ENCODE measurements around the gene ANKRD34A. TPM values are rescaled to one million over a fixed set of nuclear protein-coding genes. Genes with fewer than 3 reads are reported as not detected.

Gene ANKRD34A
- total RNA-seq, 1 experiment from 2014 or later: 0.50 TPM

GRCh38 chr1:145956361-145956760, 8.0 kb downstream of the ANKRD34A start:
- Histone ChIP-seq H3K27ac (no peak overlapping the region), H3K79me2 (ENCODE audit: low read depth) (no peaks in the 10 kb centered on the region), H3K9me3 (ENCODE audit: insufficient read depth, low read depth) (no peaks in the 10 kb centered on the region), H3F3A (ENCODE audit: insufficient read depth, low read depth) (0 out of 2 replicates have a peak, but pooled peaks cover 7% of the 10 kb centered on the region), H3K9me2 (ENCODE audit: insufficient read depth) (no peaks in the 10 kb centered on the region), H4K20me1 (ENCODE audit: insufficient read depth) (no peaks in the 10 kb centered on the region), H2AFZ (no peak overlapping the region), H3K36me3 (ENCODE audit: low read depth) (no peaks in the 10 kb centered on the region), H3K4me1 (replicated peaks; ENCODE audit: insufficient read depth) (peaks cover 4% of the 10 kb centered on the region), H3K4me2 (no peak overlapping the region), H3K4me3 (no peak overlapping the region), H3K27me3 (ENCODE audit: insufficient read depth, low read depth) (peaks cover 56% of the 10 kb centered on the region)
- ChIA-PET CTCF (no interaction called here), POLR2A (ENCODE audit: unreplicated experiment) (no interaction called here)
- BruUV-seq (replicated peaks): no TSS peak
- DNase-seq: no peak
- intact Hi-C loops (cut with micrococcal nuclease; ENCODE audit: unreplicated experiment): no loop called here
- TF ChIP-seq CTCF (conservative IDR thresholded peaks at IDR 0.05) (no peak), EZH2 (IDR thresholded peaks at IDR 0.05; ENCODE audit: low read depth) (no peak)

GRCh38 chr1:145955436-145955835, 8.9 kb downstream of the ANKRD34A start:
- Histone ChIP-seq H3K9me3 (ENCODE audit: insufficient read depth, low read depth) (no peaks in the 10 kb centered on the region), H4K20me1 (ENCODE audit: insufficient read depth) (no peaks in the 10 kb centered on the region), H3K79me2 (ENCODE audit: low read depth) (no peaks in the 10 kb centered on the region), H3K27me3 (ENCODE audit: insufficient read depth, low read depth) (peaks cover 56% of the 10 kb centered on the region), H3K4me3 (no peak overlapping the region), H3K27ac (no peak overlapping the region), H3F3A (ENCODE audit: insufficient read depth, low read depth) (0 out of 2 replicates have a peak, but pooled peaks cover 7% of the 10 kb centered on the region), H3K36me3 (ENCODE audit: low read depth) (no peaks in the 10 kb centered on the region), H3K4me2 (no peak overlapping the region), H3K4me1 (replicated peaks; ENCODE audit: insufficient read depth) (peaks cover 4% of the 10 kb centered on the region), H2AFZ (no peak overlapping the region), H3K9me2 (ENCODE audit: insufficient read depth) (no peaks in the 10 kb centered on the region)
- TF ChIP-seq CTCF (conservative IDR thresholded peaks at IDR 0.05) (no peak), EZH2 (IDR thresholded peaks at IDR 0.05; ENCODE audit: low read depth) (no peak)
- DNase-seq: no peak
- ChIA-PET POLR2A (ENCODE audit: unreplicated experiment) (no interaction called here), CTCF (no interaction called here)
- intact Hi-C loops (cut with micrococcal nuclease; ENCODE audit: unreplicated experiment): no loop called here
- BruUV-seq (replicated peaks): no TSS peak

- CTCF ChIA-PET: interaction anchor here (0.6 kb wide), 1 partner anchor 9 kb away, joined by 6 read pairs; no protein-coding TSS in a partner anchor
- Histone ChIP-seq H3K27ac (no peak overlapping the region), H3K27me3 (ENCODE audit: insufficient read depth, low read depth) (peaks cover 44% of the 10 kb centered on the region), H3K79me2 (ENCODE audit: low read depth) (no peaks in the 10 kb centered on the region), H3K9me3 (ENCODE audit: insufficient read depth, low read depth) (no peaks in the 10 kb centered on the region), H3K4me2 (no peak overlapping the region), H2AFZ (no peak overlapping the region), H3F3A (ENCODE audit: insufficient read depth, low read depth) (0 out of 2 replicates have a peak, but pooled peaks cover 7% of the 10 kb centered on the region), H3K4me3 (no peak overlapping the region), H3K9me2 (ENCODE audit: insufficient read depth) (no peaks in the 10 kb centered on the region), H3K36me3 (ENCODE audit: low read depth) (no peaks in the 10 kb centered on the region), H4K20me1 (ENCODE audit: insufficient read depth) (no peaks in the 10 kb centered on the region), H3K4me1 (replicated peaks; ENCODE audit: insufficient read depth) (peaks cover 4% of the 10 kb centered on the region)
- POLR2A ChIA-PET (ENCODE audit: unreplicated experiment): interaction anchor here (0.6 kb wide), 2 partner anchors 16 to 1828 kb away, joined by 3 to 17 read pairs; no protein-coding TSS in a partner anchor
- no TSS peak for BruUV-seq (replicated peaks)
- DNase-seq: no peak
- no peak for TF ChIP-seq EZH2 (IDR thresholded peaks at IDR 0.05; ENCODE audit: low read depth)
- no peak for TF ChIP-seq CTCF (conservative IDR thresholded peaks at IDR 0.05)
- intact Hi-C loops (cut with micrococcal nuclease; ENCODE audit: unreplicated experiment): no loop called here
These were observed 10.5 kb downstream of the ANKRD34A start for GRCh38 chr1:145953861-145954260.

Measured in PC-9 (cell line).